Ammon's horn (tissue), 1 donor: ENCODE measurements around the gene PHACTR2.
A peak's percentile ranks its signal among the peaks of the same experiment; 100 is the strongest.
"Not testable (repeated sequence)": the region's sequence is repeated elsewhere in the genome, so short reads cannot be mapped to it uniquely, and the experiment has no call there.

Experiments
- DNase-seq: peaks from one replicate; pipeline ENCODE4 v3.0.0-alpha.2; 2016; ENCODE audit warnings: low spot score

Gene PHACTR2

GRCh38 chr6:143807103-143807772 is 129.5 kb downstream of the PHACTR2 start:
- no peak for DNase-seq

GRCh38 chr6:143810745-143811144 is 133.0 kb downstream of the PHACTR2 start:
- DNase-seq = no peak

- no peak for DNase-seq
These were observed 133.9 kb downstream of the PHACTR2 start for GRCh38 chr6:143811501-143812157.

- DNase-seq = no peak
These were observed 139.9 kb downstream of the PHACTR2 start for GRCh38 chr6:143817621-143818020.

- DNase-seq = no peak
These were observed 143.6 kb downstream of the PHACTR2 start for GRCh38 chr6:143821359-143821758.

- DNase-seq = no peak
These were observed 144.8 kb downstream of the PHACTR2 start for GRCh38 chr6:143822584-143823024.

- DNase-seq = no peak
These were observed 145.8 kb downstream of the PHACTR2 start for GRCh38 chr6:143823548-143823947.

- DNase-seq = no peak
These were observed 150.8 kb downstream of the PHACTR2 start for GRCh38 chr6:143828572-143828971.

- no peak for DNase-seq
These were observed 158.4 kb downstream of the PHACTR2 start for GRCh38 chr6:143836150-143836549.

- DNase-seq = no peak
These were observed 160.6 kb downstream of the PHACTR2 start for GRCh38 chr6:143838395-143838794.

- DNase-seq = no peak
These were observed 161.4 kb downstream of the PHACTR2 start for GRCh38 chr6:143839196-143839595.

GRCh38 chr6:143840595-143841265 is 163.0 kb downstream of the PHACTR2 start:
- DNase-seq = no peak

- DNase-seq = no peak
These were observed 164.7 kb downstream of the PHACTR2 start for GRCh38 chr6:143842461-143842901.

- DNase-seq = peak; percentile 99
These were observed 165.3 kb downstream of the PHACTR2 start, which contains the start of gene LTV1 for GRCh38 chr6:143842902-143843676. Gene LTV1, plus strand, starts transcription at chr6:143843338. Its CDS starts 140 bp downstream, at chr6:143843478.

- DNase-seq = no peak
These were observed 165.9 kb downstream of the PHACTR2 start for GRCh38 chr6:143843677-143843999.

- no peak for DNase-seq
These were observed 166.2 kb downstream of the PHACTR2 start for GRCh38 chr6:143844006-143844405.

- no peak for DNase-seq
These were observed 167.3 kb downstream of the PHACTR2 start for GRCh38 chr6:143845033-143845432.

GRCh38 chr6:143851706-143852105 is 173.9 kb downstream of the PHACTR2 start:
- DNase-seq = not testable (repeated sequence)

GRCh38 chr6:143855057-143855456 is 177.3 kb downstream of the PHACTR2 start:
- DNase-seq = not testable (repeated sequence)

- DNase-seq = not testable (repeated sequence)
These were observed 179.0 kb downstream of the PHACTR2 start for GRCh38 chr6:143856762-143857161.

- DNase-seq = no peak
These were observed 179.9 kb downstream of the PHACTR2 start for GRCh38 chr6:143857651-143858050.
